K562 (cell line): ENCODE measurements around the gene JAK3. TPM values are rescaled to one million over a fixed set of nuclear protein-coding genes. Genes with fewer than 3 reads are reported as not detected.

Experiments
- polyA plus RNA-seq, 8 experiments: library from polyadenylated mRNA; depleted of rRNA in 4 of 8; stranded (reverse) in 5 of 8; unstranded in 3 of 8; fragments of >200 nt; fragmentation: Nextera tagmentation in 2 of 8; fragmentation: Illumina TruSeq in 1 of 8; extraction: Ambion mirVana in 2 of 8; extraction: Trizol in 1 of 8; gene quantifications; 2 replicates each; pipeline versions ENCODE4 v1.2.1 to v1.2.3, GENCODE V29; 2011 to 2014; ENCODE audit warnings: inconsistent platforms in 1 of 8, missing spikeins in 1 of 8
- small RNA-seq: library from RNA; depleted of rRNA; stranded (forward); fragments of <200 nt; gene quantifications from one replicate; pipeline ENCODE3, GENCODE V24; 2014
- total RNA-seq, 7 experiments: library from RNA; depleted of rRNA in 6 of 7; stranded (reverse); fragments of >200 nt in 6 of 7; fragmentation: Illumina TruSeq in 2 of 7; extraction: Trizol in 2 of 7; gene quantifications; 2 replicates each; pipeline versions ENCODE4 v1.2.1 to v1.2.3, GENCODE V29; 2011 to 2021; ENCODE audit warnings: low replicate concordance in 1 of 7

JAK3 gene
- total and polyA plus RNA-seq, 9 of the 15 experiments (the other 6 are each of a cell fraction or from before 2014, with no cell fraction given): 0.01 to 0.18 (median 0.07) TPM; not detected in 1

Small RNA genes lying within 50 kb of the gene (small RNA-seq; reads per million reads assigned to genes)
- not detected for gene SNORA68

Other genes with a start within 250 kb of the JAK3 start
Only the 7 nearest of the 12 such genes appear.
- 25.4 and 33.0 TPM in 2 replicates for gene FCHO1, start 96.5 kb downstream of the JAK3 start, total RNA-seq (2014; rRNA removed)
- 9.2 and 14.3 TPM in 2 replicates for gene FCHO1, start 96.5 kb downstream of the JAK3 start, total RNA-seq (2014; rRNA removed; fragmentation: Illumina TruSeq; extraction: Trizol)
- 18.1 and 18.3 TPM in 2 replicates for gene FCHO1, start 96.5 kb downstream of the JAK3 start, total RNA-seq (2015; rRNA removed; fragmentation: Illumina TruSeq; extraction: Trizol)
- gene FCHO1, start 96.5 kb downstream of the JAK3 start, total RNA-seq (2021): 51.9 and 58.9 TPM in 2 replicates
- gene FCHO1, start 96.5 kb downstream of the JAK3 start, polyA plus RNA-seq (2011; rRNA removed): 9.3 and 19.3 TPM in 2 replicates
- 24.2 and 32.6 TPM in 2 replicates for gene FCHO1, start 96.5 kb downstream of the JAK3 start, polyA plus RNA-seq (2014; fragmentation: Illumina TruSeq; extraction: Trizol)
- gene FCHO1, start 96.5 kb downstream of the JAK3 start, polyA plus RNA-seq (2014; fragmentation: Nextera tagmentation; extraction: Ambion mirVana): under 1 TPM; 0.21 to 0.67 TPM
- 26.6 and 28.7 TPM in 2 replicates for gene FCHO1, start 96.5 kb downstream of the JAK3 start, polyA plus RNA-seq (2014; rRNA removed)
- not detected in 2 replicates for gene B3GNT3, start 52.8 kb downstream of the JAK3 start, total RNA-seq (2014; rRNA removed)
- not detected in 2 replicates for gene B3GNT3, start 52.8 kb downstream of the JAK3 start, total RNA-seq (2014; rRNA removed; fragmentation: Illumina TruSeq; extraction: Trizol)
- 0.07 TPM in 1 of 2 replicates, not detected in the other for gene B3GNT3, start 52.8 kb downstream of the JAK3 start, total RNA-seq (2015; rRNA removed; fragmentation: Illumina TruSeq; extraction: Trizol)
- gene B3GNT3, start 52.8 kb downstream of the JAK3 start, total RNA-seq (2021): 0.11 TPM in 1 of 2 replicates, not detected in the other
- gene B3GNT3, start 52.8 kb downstream of the JAK3 start, polyA plus RNA-seq (2011; rRNA removed): 0.03 and 0.06 TPM in 2 replicates
- 0.08 TPM in 1 of 2 replicates, not detected in the other for gene B3GNT3, start 52.8 kb downstream of the JAK3 start, polyA plus RNA-seq (2014; fragmentation: Illumina TruSeq; extraction: Trizol)
- not detected for gene B3GNT3, start 52.8 kb downstream of the JAK3 start, polyA plus RNA-seq (2014; fragmentation: Nextera tagmentation; extraction: Ambion mirVana)
- gene B3GNT3, start 52.8 kb downstream of the JAK3 start, polyA plus RNA-seq (2014; rRNA removed): not detected in 2 replicates
- not detected in 2 replicates for gene INSL3, start 26.5 kb downstream of the JAK3 start, total RNA-seq (2014; rRNA removed)
- gene INSL3, start 26.5 kb downstream of the JAK3 start, total RNA-seq (2014; rRNA removed; fragmentation: Illumina TruSeq; extraction: Trizol): not detected in 2 replicates
- not detected in 2 replicates for gene INSL3, start 26.5 kb downstream of the JAK3 start, total RNA-seq (2015; rRNA removed; fragmentation: Illumina TruSeq; extraction: Trizol)
- not detected in 2 replicates for gene INSL3, start 26.5 kb downstream of the JAK3 start, total RNA-seq (2021)
- not detected in 2 replicates for gene INSL3, start 26.5 kb downstream of the JAK3 start, polyA plus RNA-seq (2011; rRNA removed)
- gene INSL3, start 26.5 kb downstream of the JAK3 start, polyA plus RNA-seq (2014; fragmentation: Illumina TruSeq; extraction: Trizol): not detected in 2 replicates
- not detected for gene INSL3, start 26.5 kb downstream of the JAK3 start, polyA plus RNA-seq (2014; fragmentation: Nextera tagmentation; extraction: Ambion mirVana)
- not detected in 2 replicates for gene INSL3, start 26.5 kb downstream of the JAK3 start, polyA plus RNA-seq (2014; rRNA removed)
- gene RPL18A, start 11.9 kb upstream of the JAK3 start, total RNA-seq (2014; rRNA removed): 2,735 and 3,133 TPM in 2 replicates
- gene RPL18A, start 11.9 kb upstream of the JAK3 start, total RNA-seq (2014; rRNA removed; fragmentation: Illumina TruSeq; extraction: Trizol): 557 and 626 TPM in 2 replicates
- gene RPL18A, start 11.9 kb upstream of the JAK3 start, total RNA-seq (2015; rRNA removed; fragmentation: Illumina TruSeq; extraction: Trizol): 1,801 and 1,895 TPM in 2 replicates
- gene RPL18A, start 11.9 kb upstream of the JAK3 start, total RNA-seq (2021): 2,882 and 3,018 TPM in 2 replicates
- gene RPL18A, start 11.9 kb upstream of the JAK3 start, polyA plus RNA-seq (2011; rRNA removed): 881 and 1,270 TPM in 2 replicates
- gene RPL18A, start 11.9 kb upstream of the JAK3 start, polyA plus RNA-seq (2014; fragmentation: Illumina TruSeq; extraction: Trizol): 1,947 and 3,139 TPM in 2 replicates
- gene RPL18A, start 11.9 kb upstream of the JAK3 start, polyA plus RNA-seq (2014; fragmentation: Nextera tagmentation; extraction: Ambion mirVana): 1,000 to 10,000 TPM; 1,130 to 1,273 TPM
- 2,069 and 2,216 TPM in 2 replicates for gene RPL18A, start 11.9 kb upstream of the JAK3 start, polyA plus RNA-seq (2014; rRNA removed)
- gene SLC5A5, start 24.0 kb upstream of the JAK3 start, total RNA-seq (2014; rRNA removed): 0.33 and 0.73 TPM in 2 replicates
- gene SLC5A5, start 24.0 kb upstream of the JAK3 start, total RNA-seq (2014; rRNA removed; fragmentation: Illumina TruSeq; extraction: Trizol): 0.13 and 0.18 TPM in 2 replicates
- gene SLC5A5, start 24.0 kb upstream of the JAK3 start, total RNA-seq (2015; rRNA removed; fragmentation: Illumina TruSeq; extraction: Trizol): 0.11 and 0.29 TPM in 2 replicates
- gene SLC5A5, start 24.0 kb upstream of the JAK3 start, total RNA-seq (2021): 0.25 and 0.29 TPM in 2 replicates
- gene SLC5A5, start 24.0 kb upstream of the JAK3 start, polyA plus RNA-seq (2011; rRNA removed): 0.05 and 0.20 TPM in 2 replicates
- gene SLC5A5, start 24.0 kb upstream of the JAK3 start, polyA plus RNA-seq (2014; fragmentation: Illumina TruSeq; extraction: Trizol): 0.21 and 0.29 TPM in 2 replicates
- gene SLC5A5, start 24.0 kb upstream of the JAK3 start, polyA plus RNA-seq (2014; fragmentation: Nextera tagmentation; extraction: Ambion mirVana): under 1 TPM; 0.10 to 0.23 TPM
- 0.09 and 0.38 TPM in 2 replicates for gene SLC5A5, start 24.0 kb upstream of the JAK3 start, polyA plus RNA-seq (2014; rRNA removed)
- 150 and 197 TPM in 2 replicates for gene CCDC124, start 85.0 kb upstream of the JAK3 start, total RNA-seq (2014; rRNA removed)
- gene CCDC124, start 85.0 kb upstream of the JAK3 start, total RNA-seq (2014; rRNA removed; fragmentation: Illumina TruSeq; extraction: Trizol): 4.1 and 5.8 TPM in 2 replicates
- 38.5 and 40.5 TPM in 2 replicates for gene CCDC124, start 85.0 kb upstream of the JAK3 start, total RNA-seq (2015; rRNA removed; fragmentation: Illumina TruSeq; extraction: Trizol)
- gene CCDC124, start 85.0 kb upstream of the JAK3 start, total RNA-seq (2021): 145 and 149 TPM in 2 replicates
- gene CCDC124, start 85.0 kb upstream of the JAK3 start, polyA plus RNA-seq (2011; rRNA removed): 38.0 and 40.1 TPM in 2 replicates
- gene CCDC124, start 85.0 kb upstream of the JAK3 start, polyA plus RNA-seq (2014; fragmentation: Illumina TruSeq; extraction: Trizol): 28.1 and 97.0 TPM in 2 replicates
- gene CCDC124, start 85.0 kb upstream of the JAK3 start, polyA plus RNA-seq (2014; fragmentation: Nextera tagmentation; extraction: Ambion mirVana): 10 to 100 TPM in 1 of 2 experiments, 1 to 10 TPM in 1; 6.6 to 19.4 TPM
- 213 and 234 TPM in 2 replicates for gene CCDC124, start 85.0 kb upstream of the JAK3 start, polyA plus RNA-seq (2014; rRNA removed)
- gene KCNN1, start 119.1 kb upstream of the JAK3 start, total RNA-seq (2014; rRNA removed): 1.4 and 5.2 TPM in 2 replicates
- 0.22 and 0.33 TPM in 2 replicates for gene KCNN1, start 119.1 kb upstream of the JAK3 start, total RNA-seq (2014; rRNA removed; fragmentation: Illumina TruSeq; extraction: Trizol)
- 0.72 and 0.98 TPM in 2 replicates for gene KCNN1, start 119.1 kb upstream of the JAK3 start, total RNA-seq (2015; rRNA removed; fragmentation: Illumina TruSeq; extraction: Trizol)
- gene KCNN1, start 119.1 kb upstream of the JAK3 start, total RNA-seq (2021): 4.7 and 6.2 TPM in 2 replicates
- 1.4 and 2.9 TPM in 2 replicates for gene KCNN1, start 119.1 kb upstream of the JAK3 start, polyA plus RNA-seq (2011; rRNA removed)
- gene KCNN1, start 119.1 kb upstream of the JAK3 start, polyA plus RNA-seq (2014; fragmentation: Illumina TruSeq; extraction: Trizol): 0.25 and 1.1 TPM in 2 replicates
- under 1 TPM; 0.01 to 0.04 TPM for gene KCNN1, start 119.1 kb upstream of the JAK3 start, polyA plus RNA-seq (2014; fragmentation: Nextera tagmentation; extraction: Ambion mirVana)
- 1.3 and 3.2 TPM in 2 replicates for gene KCNN1, start 119.1 kb upstream of the JAK3 start, polyA plus RNA-seq (2014; rRNA removed)